Body of pancreas (tissue), 4 donors: Measurements from ENCODE around the gene LEMD3.

ENCODE experiments used
- CTCF ChIP-seq, 7 experiments: fragments of 450-650 bp in 4 of 7; fragments of 200-600 bp in 3 of 7; sonication (generic) in 3 of 7; IDR thresholded peaks; one replicate each; pipeline ENCODE4 v1.5.1; 2016 to 2019; ENCODE audit warnings: antibody characterized with exemption in 7 of 7
- POLR2A ChIP-seq, 3 donors: fragments of 450-650 bp; IDR thresholded peaks; one replicate each; pipeline ENCODE4 v1.6.1; 2016; ENCODE audit warnings: antibody characterized with exemption in 3 of 3, mild to moderate bottlenecking in 2 of 3

- TF ChIP-seq CTCF (IDR thresholded peaks at IDR 0.05) = no peak
- no peak for TF ChIP-seq POLR2A (IDR thresholded peaks at IDR 0.05)
Observed at GRCh38 chr12:65194949-65195348, 25.6 kb downstream of the LEMD3 start.
